ENCODE measurements around the gene PTEN.

DNA sequence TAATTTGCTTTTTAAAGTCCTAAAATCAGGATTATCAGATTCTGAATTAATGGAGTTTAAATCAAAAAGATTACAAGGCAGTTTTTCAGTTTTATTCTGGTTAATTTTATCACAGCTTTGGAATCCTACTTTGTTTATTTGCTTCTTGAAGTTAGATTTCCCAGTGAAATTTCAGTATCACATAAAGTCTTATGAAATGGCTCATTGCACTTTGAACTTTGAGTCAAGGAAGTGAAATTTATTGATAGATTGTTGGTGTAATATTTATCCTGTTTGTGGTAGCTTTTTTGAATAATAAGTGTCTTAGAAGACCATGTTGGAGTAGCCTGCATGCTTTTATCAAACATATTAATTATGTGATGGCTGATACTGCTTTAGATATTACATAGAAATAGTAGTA lies 92.6 kb downstream of the PTEN start:
- TF ChIP-seq, protein P1, sequence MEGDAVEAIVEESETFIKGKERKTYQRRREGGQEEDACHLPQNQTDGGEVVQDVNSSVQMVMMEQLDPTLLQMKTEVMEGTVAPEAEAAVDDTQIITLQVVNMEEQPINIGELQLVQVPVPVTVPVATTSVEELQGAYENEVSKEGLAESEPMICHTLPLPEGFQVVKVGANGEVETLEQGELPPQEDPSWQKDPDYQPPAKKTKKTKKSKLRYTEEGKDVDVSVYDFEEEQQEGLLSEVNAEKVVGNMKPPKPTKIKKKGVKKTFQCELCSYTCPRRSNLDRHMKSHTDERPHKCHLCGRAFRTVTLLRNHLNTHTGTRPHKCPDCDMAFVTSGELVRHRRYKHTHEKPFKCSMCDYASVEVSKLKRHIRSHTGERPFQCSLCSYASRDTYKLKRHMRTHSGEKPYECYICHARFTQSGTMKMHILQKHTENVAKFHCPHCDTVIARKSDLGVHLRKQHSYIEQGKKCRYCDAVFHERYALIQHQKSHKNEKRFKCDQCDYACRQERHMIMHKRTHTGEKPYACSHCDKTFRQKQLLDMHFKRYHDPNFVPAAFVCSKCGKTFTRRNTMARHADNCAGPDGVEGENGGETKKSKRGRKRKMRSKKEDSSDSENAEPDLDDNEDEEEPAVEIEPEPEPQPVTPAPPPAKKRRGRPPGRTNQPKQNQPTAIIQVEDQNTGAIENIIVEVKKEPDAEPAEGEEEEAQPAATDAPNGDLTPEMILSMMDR (IDR thresholded peaks at IDR 0.05; ENCODE audit: poor library complexity): no peak
- TF ChIP-seq EZH2phosphoT487 (IDR thresholded peaks at IDR 0.05; ENCODE audit: low read depth, severe bottlenecking, unreplicated experiment): no peak
- TF ChIP-seq EZH2 (IDR thresholded peaks at IDR 0.05; ENCODE audit: borderline replicate concordance): no peak

Data from hepatocyte (in vitro differentiated cells).